ENCODE data around the gene RYR3.

Gene RYR3

DNA sequence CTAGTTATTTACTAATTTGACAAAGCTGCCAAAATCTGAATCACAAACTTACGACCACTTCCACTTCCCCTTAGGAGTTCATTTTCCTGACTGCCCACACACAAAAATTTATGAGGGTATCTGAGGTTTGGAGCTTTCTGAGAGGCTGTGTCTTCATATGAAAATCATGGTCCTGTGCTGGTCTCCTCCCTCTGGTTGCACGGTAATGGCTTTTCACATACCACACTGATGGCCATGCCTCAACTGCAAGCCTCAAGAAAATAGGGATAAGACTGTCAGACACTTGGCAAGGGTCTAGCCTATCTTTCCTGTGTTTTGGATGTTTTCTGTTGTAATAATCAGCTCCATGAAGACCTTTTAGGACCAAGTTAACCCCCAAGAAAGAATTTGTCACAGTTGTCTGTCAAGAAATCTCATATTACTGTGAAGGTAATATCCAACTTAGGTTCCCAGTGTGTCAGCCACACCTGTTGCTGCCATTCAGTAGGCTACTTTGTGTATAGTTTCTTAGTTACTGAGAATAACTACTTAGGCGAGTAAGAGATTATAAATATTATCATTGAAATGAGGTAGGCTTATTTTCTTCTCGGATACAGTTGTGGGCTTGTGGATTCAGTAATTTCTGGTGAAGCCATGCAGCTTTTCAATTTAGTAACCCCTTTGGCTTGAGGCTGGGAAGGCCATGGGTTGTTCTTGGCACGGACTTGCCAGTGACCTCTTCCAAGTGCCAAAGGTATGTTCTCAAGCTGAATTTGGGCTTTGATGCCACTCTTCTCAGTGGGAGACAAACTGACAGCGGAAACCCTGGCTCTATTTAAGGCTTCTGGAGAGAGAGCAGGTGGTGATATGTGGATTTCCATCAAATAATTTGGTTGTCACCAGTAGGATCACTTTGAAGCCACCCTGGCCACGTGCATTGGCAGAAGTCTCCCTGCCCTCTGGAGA is 101.1 kb downstream of the RYR3 start:
- H3K9ac ChIP-seq (ENCODE audit: low read length in 2 of 2), result no peak overlapping the region
- no peaks in the 10 kb centered on the region for H3K36me3 ChIP-seq (ENCODE audit: control insufficient read depth in 2 of 2, insufficient read depth in 2 of 2, low read length in 2 of 2)
- no peaks in the 10 kb centered on the region for H3K9me3 ChIP-seq (ENCODE audit: control insufficient read depth in 2 of 2, low read length in 2 of 2)
- H3K27me3 ChIP-seq (ENCODE audit: control insufficient read depth in 1 of 2, insufficient read depth in 2 of 2, low read length in 2 of 2), result no peaks in the 10 kb centered on the region
- no peaks in the 10 kb centered on the region for H3K4me1 ChIP-seq (ENCODE audit: control insufficient read depth, insufficient read depth, low read length)
- no peak overlapping the region for H3K4me3 ChIP-seq (ENCODE audit: low read length in 2 of 2)
- H3K27ac ChIP-seq (ENCODE audit: low read length), result no peak overlapping the region

DNA sequence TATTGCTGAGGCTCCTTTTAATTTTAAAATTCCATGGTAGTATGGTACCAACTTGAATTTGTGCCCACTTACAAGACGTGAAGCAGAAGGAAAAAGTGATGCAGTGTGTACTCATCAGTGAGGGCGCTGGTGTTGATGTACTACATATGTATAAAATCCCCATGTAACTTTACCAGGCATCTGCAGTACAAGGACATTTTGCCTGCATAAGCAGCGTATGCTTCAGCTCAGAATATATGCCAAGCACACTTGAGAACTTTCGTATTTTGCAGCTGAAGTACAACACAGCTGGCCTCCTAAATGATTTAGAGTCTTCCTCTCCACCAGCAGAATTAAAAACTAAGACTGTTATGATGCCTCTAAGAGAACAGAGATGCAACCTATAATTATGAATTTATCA is 108.9 kb downstream of the RYR3 start:
- no peaks in the 10 kb centered on the region for H3K4me1 ChIP-seq (ENCODE audit: control insufficient read depth, insufficient read depth, low read length)
- no peaks in the 10 kb centered on the region for H3K36me3 ChIP-seq (ENCODE audit: control insufficient read depth in 2 of 2, insufficient read depth in 2 of 2, low read length in 2 of 2)
- H3K27me3 ChIP-seq (ENCODE audit: control insufficient read depth in 1 of 2, insufficient read depth in 2 of 2, low read length in 2 of 2), result no peaks in the 10 kb centered on the region
- H3K9ac ChIP-seq (ENCODE audit: low read length in 2 of 2), result no peak overlapping the region
- H3K27ac ChIP-seq (ENCODE audit: low read length), result no peak overlapping the region
- H3K4me3 ChIP-seq (ENCODE audit: low read length in 2 of 2), result no peak overlapping the region
- H3K9me3 ChIP-seq (ENCODE audit: control insufficient read depth in 2 of 2, low read length in 2 of 2), result no peaks in the 10 kb centered on the region

DNA sequence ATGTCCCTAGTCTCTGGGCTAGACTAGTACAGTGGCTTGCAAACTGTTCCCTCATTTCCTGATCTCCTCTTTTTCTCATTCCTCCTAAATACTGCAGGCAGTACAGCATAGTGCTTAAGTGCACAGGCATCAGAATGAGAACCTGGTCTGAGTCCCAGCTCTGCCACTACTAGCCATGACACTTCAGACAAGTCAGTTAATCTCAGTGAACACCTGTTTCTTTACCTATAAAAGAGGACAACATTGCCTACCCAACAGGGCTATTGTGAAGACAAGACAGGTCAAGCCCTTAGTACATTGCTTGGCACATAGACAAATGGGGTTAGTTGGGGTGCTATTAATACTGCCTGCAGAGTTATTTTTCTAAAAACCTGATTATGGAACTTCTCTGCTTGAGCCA is 113.3 kb downstream of the RYR3 start:
- Histone ChIP-seq H3K4me1 (ENCODE audit: control insufficient read depth, insufficient read depth, low read length) (no peaks in the 10 kb centered on the region), H3K9ac (ENCODE audit: low read length in 2 of 2) (no peak overlapping the region), H3K9me3 (ENCODE audit: control insufficient read depth in 2 of 2, low read length in 2 of 2) (no peaks in the 10 kb centered on the region), H3K36me3 (ENCODE audit: control insufficient read depth in 2 of 2, insufficient read depth in 2 of 2, low read length in 2 of 2) (no peaks in the 10 kb centered on the region), H3K4me3 (ENCODE audit: low read length in 2 of 2) (no peak overlapping the region), H3K27ac (ENCODE audit: low read length) (no peak overlapping the region), H3K27me3 (ENCODE audit: control insufficient read depth in 1 of 2, insufficient read depth in 2 of 2, low read length in 2 of 2) (no peaks in the 10 kb centered on the region)

DNA sequence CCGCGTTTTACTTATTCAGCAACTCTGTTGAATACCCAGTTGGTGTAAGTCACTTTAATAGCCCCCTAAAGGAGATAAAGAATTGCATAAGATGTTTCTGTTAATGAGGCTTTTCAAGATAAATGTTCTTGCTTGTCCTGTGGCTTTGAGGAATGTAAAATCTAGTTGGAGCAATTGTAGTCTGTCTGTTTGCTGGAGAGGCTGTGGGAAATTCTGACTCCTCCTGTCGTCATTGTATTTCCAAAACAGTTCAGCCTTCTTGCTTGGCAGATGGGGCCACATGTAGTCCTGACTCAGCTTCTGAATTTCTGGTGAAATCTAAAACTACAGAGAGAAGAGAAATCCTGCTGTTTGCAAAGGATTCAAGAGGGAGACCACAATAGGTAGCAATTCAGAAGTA is 114.4 kb downstream of the RYR3 start:
- no peak overlapping the region for H3K9ac ChIP-seq (ENCODE audit: low read length in 2 of 2)
- no peaks in the 10 kb centered on the region for H3K36me3 ChIP-seq (ENCODE audit: control insufficient read depth in 2 of 2, insufficient read depth in 2 of 2, low read length in 2 of 2)
- no peaks in the 10 kb centered on the region for H3K4me1 ChIP-seq (ENCODE audit: control insufficient read depth, insufficient read depth, low read length)
- H3K9me3 ChIP-seq (ENCODE audit: control insufficient read depth in 2 of 2, low read length in 2 of 2), result no peaks in the 10 kb centered on the region
- no peak overlapping the region for H3K27ac ChIP-seq (ENCODE audit: low read length)
- H3K4me3 ChIP-seq (ENCODE audit: low read length in 2 of 2), result no peak overlapping the region
- H3K27me3 ChIP-seq (ENCODE audit: control insufficient read depth in 1 of 2, insufficient read depth in 2 of 2, low read length in 2 of 2), result no peaks in the 10 kb centered on the region

DNA sequence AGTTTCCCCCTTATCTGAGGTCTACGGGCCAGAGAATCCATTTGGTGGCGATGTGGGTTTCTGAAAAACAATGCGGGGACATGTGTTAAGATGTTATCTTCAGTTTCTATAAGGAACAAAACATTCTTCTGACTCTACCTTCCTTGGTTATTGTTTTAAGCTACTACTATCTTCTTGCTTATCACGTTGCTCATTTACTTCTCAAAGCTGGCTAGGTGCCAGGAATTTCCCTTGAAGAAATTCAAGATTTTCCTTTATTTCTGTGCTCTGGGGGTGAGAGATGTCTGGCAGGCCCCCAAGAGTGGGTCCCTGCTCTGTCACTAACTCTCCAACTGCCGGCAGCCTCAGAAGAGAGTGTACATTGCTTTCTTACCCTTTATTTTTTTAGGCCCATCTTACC is 119.8 kb downstream of the RYR3 start:
- no peaks in the 10 kb centered on the region for H3K36me3 ChIP-seq (ENCODE audit: control insufficient read depth in 2 of 2, insufficient read depth in 2 of 2, low read length in 2 of 2)
- H3K4me3 ChIP-seq (ENCODE audit: low read length in 2 of 2), result no peak overlapping the region
- no peak overlapping the region for H3K9ac ChIP-seq (ENCODE audit: low read length in 2 of 2)
- H3K9me3 ChIP-seq (ENCODE audit: control insufficient read depth in 2 of 2, low read length in 2 of 2), result no peaks in the 10 kb centered on the region
- H3K27ac ChIP-seq (ENCODE audit: low read length), result no peak overlapping the region
- no peaks in the 10 kb centered on the region for H3K27me3 ChIP-seq (ENCODE audit: control insufficient read depth in 1 of 2, insufficient read depth in 2 of 2, low read length in 2 of 2)
- no peaks in the 10 kb centered on the region for H3K4me1 ChIP-seq (ENCODE audit: control insufficient read depth, insufficient read depth, low read length)

DNA sequence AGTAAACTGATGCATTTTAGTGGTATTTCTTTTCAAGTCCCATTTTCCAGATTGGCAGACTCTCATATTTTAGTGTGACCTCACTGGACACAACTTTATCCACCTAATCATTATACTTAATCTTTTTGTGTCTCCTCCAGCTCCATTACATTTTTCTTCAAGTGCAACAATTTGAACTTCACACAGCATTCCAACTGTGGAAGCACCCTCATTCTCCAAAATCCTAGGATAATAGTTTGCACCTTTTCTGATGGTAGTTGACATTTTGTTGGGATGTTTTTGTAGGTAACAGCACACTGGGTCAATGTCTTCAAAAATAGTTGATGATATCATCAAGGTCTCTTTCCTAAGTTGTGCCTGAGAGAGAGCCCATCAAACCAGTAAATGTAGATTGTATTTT is 123.1 kb downstream of the RYR3 start:
- Histone ChIP-seq H3K27ac (ENCODE audit: low read length) (no peak overlapping the region), H3K9me3 (ENCODE audit: control insufficient read depth in 2 of 2, low read length in 2 of 2) (no peaks in the 10 kb centered on the region), H3K27me3 (ENCODE audit: control insufficient read depth in 1 of 2, insufficient read depth in 2 of 2, low read length in 2 of 2) (no peaks in the 10 kb centered on the region), H3K4me3 (ENCODE audit: low read length in 2 of 2) (no peak overlapping the region), H3K36me3 (ENCODE audit: control insufficient read depth in 2 of 2, insufficient read depth in 2 of 2, low read length in 2 of 2) (no peaks in the 10 kb centered on the region), H3K4me1 (ENCODE audit: control insufficient read depth, insufficient read depth, low read length) (no peaks in the 10 kb centered on the region), H3K9ac (ENCODE audit: low read length in 2 of 2) (no peak overlapping the region)

DNA sequence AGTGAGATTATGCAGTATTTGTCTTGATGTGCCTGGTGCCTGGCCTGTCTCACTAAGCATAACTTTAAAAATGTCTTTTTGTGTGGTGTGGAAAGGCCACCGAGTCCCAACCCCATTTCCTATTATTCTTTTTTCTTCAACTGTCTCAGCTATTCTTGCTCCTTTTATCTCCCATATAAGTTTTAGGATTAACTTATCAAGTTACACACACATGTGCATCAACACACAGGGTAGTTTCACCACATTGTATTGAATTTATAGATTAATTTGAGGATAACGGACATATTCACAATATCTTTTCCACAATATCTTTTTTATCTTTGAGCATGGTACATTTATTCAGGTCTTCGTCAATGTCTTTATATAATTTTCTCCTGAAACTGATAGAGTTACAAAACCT is 127.6 kb downstream of the RYR3 start:
- no peak overlapping the region for H3K4me3 ChIP-seq (ENCODE audit: low read length in 2 of 2)
- no peak overlapping the region for H3K9ac ChIP-seq (ENCODE audit: low read length in 2 of 2)
- H3K36me3 ChIP-seq (ENCODE audit: control insufficient read depth in 2 of 2, insufficient read depth in 2 of 2, low read length in 2 of 2), result no peaks in the 10 kb centered on the region
- no peaks in the 10 kb centered on the region for H3K9me3 ChIP-seq (ENCODE audit: control insufficient read depth in 2 of 2, low read length in 2 of 2)
- H3K4me1 ChIP-seq (ENCODE audit: control insufficient read depth, insufficient read depth, low read length), result no peaks in the 10 kb centered on the region
- H3K27ac ChIP-seq (ENCODE audit: low read length), result no peak overlapping the region
- H3K27me3 ChIP-seq (ENCODE audit: control insufficient read depth in 1 of 2, insufficient read depth in 2 of 2, low read length in 2 of 2), result no peaks in the 10 kb centered on the region

DNA sequence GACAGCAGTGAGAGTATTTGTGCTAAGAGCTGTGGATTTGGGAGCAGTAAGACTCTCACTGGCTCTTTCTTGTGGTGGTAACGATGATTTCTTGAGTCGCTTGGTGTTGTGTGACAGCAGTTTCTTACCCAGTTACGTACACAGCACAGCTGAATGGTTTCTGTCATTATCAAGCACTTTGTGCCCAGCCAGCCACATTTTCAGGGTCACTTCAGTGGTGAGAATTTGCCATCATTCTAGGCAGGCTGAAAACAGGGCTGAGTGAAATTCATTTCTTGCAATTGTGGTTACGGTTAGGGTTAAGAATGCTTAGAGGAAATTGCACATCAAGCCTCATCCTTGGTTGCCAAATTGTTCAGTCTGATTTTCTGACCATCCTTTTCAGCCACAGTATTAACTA is 130.1 kb downstream of the RYR3 start:
- no peak overlapping the region for H3K9ac ChIP-seq (ENCODE audit: low read length in 2 of 2)
- no peak overlapping the region for H3K27ac ChIP-seq (ENCODE audit: low read length)
- no peak overlapping the region for H3K4me3 ChIP-seq (ENCODE audit: low read length in 2 of 2)
- H3K4me1 ChIP-seq (ENCODE audit: control insufficient read depth, insufficient read depth, low read length), result no peaks in the 10 kb centered on the region
- H3K27me3 ChIP-seq (ENCODE audit: control insufficient read depth in 1 of 2, insufficient read depth in 2 of 2, low read length in 2 of 2), result no peaks in the 10 kb centered on the region
- H3K9me3 ChIP-seq (ENCODE audit: control insufficient read depth in 2 of 2, low read length in 2 of 2), result no peaks in the 10 kb centered on the region
- no peaks in the 10 kb centered on the region for H3K36me3 ChIP-seq (ENCODE audit: control insufficient read depth in 2 of 2, insufficient read depth in 2 of 2, low read length in 2 of 2)

DNA sequence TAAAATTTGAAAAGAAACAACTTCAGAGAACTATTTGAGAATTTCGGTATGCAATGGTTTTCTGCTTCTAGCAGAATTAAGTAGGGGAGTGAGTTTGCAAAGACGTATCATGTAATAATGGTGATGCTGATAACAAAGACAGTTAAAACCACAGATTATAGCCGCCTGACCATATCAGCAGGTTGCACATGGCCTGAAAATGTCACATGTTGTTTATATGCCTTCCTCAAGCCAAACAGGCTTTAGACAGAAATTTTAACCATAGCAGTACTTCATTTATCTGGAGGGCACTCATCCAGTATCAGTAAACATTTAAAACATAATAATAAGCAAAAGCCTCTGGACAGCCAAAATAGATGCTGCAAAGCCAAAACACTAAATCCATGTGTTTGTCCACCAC is 131.7 kb downstream of the RYR3 start:
- Histone ChIP-seq H3K4me1 (ENCODE audit: control insufficient read depth, insufficient read depth, low read length) (no peaks in the 10 kb centered on the region), H3K9ac (ENCODE audit: low read length in 2 of 2) (no peak overlapping the region), H3K27me3 (ENCODE audit: control insufficient read depth in 1 of 2, insufficient read depth in 2 of 2, low read length in 2 of 2) (no peaks in the 10 kb centered on the region), H3K9me3 (ENCODE audit: control insufficient read depth in 2 of 2, low read length in 2 of 2) (no peaks in the 10 kb centered on the region), H3K4me3 (ENCODE audit: low read length in 2 of 2) (no peak overlapping the region), H3K36me3 (ENCODE audit: control insufficient read depth in 2 of 2, insufficient read depth in 2 of 2, low read length in 2 of 2) (no peaks in the 10 kb centered on the region), H3K27ac (ENCODE audit: low read length) (no peak overlapping the region)

DNA sequence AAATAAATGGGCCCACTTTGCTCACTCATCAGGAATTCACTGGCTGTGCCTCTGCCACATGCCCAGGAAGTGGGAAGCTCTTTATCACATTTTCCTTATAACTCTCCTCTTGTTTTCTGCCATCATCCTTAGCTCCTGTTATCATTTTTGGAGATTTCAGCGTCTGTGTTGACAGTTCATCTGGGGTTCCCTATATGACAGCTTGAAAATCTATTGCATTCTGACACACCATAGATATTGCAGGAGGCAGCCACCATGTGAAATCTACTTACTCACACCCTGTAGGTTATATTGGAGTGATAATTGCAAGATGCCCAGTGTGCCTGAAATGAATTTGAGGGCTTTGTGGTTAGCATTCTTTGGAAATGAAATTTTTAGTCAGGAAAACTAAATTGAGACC is 132.9 kb downstream of the RYR3 start:
- Histone ChIP-seq H3K9ac (ENCODE audit: low read length in 2 of 2) (no peak overlapping the region), H3K27me3 (ENCODE audit: control insufficient read depth in 1 of 2, insufficient read depth in 2 of 2, low read length in 2 of 2) (no peaks in the 10 kb centered on the region), H3K4me1 (ENCODE audit: control insufficient read depth, insufficient read depth, low read length) (no peaks in the 10 kb centered on the region), H3K27ac (ENCODE audit: low read length) (no peak overlapping the region), H3K4me3 (ENCODE audit: low read length in 2 of 2) (no peak overlapping the region), H3K9me3 (ENCODE audit: control insufficient read depth in 2 of 2, low read length in 2 of 2) (no peaks in the 10 kb centered on the region), H3K36me3 (ENCODE audit: control insufficient read depth in 2 of 2, insufficient read depth in 2 of 2, low read length in 2 of 2) (no peaks in the 10 kb centered on the region)

DNA sequence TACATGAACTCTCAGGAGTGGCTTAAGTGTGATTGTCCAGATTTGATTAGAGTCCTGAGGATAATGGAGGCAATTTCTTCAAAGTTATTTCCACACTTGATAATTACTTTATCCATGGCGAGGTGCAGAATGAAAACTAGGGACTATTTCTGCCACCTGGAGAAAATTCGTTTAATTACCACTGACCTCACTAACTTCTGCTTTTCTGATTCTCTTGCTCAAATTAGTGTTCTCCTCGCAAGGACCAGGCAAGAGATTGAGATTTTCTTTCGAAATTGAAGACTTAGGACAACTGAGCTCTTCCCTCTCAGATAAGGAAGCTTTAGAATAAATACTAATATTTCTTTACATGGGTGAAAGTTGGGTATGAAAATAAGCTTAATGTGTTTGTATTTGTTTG is 135.2 kb downstream of the RYR3 start:
- Histone ChIP-seq H3K4me3 (ENCODE audit: low read length in 2 of 2) (no peak overlapping the region), H3K9me3 (ENCODE audit: control insufficient read depth in 2 of 2, low read length in 2 of 2) (no peaks in the 10 kb centered on the region), H3K27ac (ENCODE audit: low read length) (no peak overlapping the region)

More for the DNA sequence above, 135.2 kb downstream of the RYR3 start:
- Histone ChIP-seq H3K9ac (ENCODE audit: low read length in 2 of 2) (no peak overlapping the region), H3K36me3 (ENCODE audit: control insufficient read depth in 2 of 2, insufficient read depth in 2 of 2, low read length in 2 of 2) (no peaks in the 10 kb centered on the region), H3K27me3 (ENCODE audit: control insufficient read depth in 1 of 2, insufficient read depth in 2 of 2, low read length in 2 of 2) (no peaks in the 10 kb centered on the region), H3K4me1 (ENCODE audit: control insufficient read depth, insufficient read depth, low read length) (no peaks in the 10 kb centered on the region)

Measured in stomach smooth muscle (tissue), 2 donors.